Measurements from ENCODE around the gene ACAD11. TPM values are rescaled to one million over a fixed set of nuclear protein-coding genes. Genes with fewer than 3 reads are reported as not detected.
"Not testable (repeated sequence)": the region's sequence is repeated elsewhere in the genome, so short reads cannot be mapped to it uniquely, and the experiment has no call there.

ACAD11 gene
- total RNA-seq, 1 experiment from 2014 or later, result 15.4 TPM

DNA sequence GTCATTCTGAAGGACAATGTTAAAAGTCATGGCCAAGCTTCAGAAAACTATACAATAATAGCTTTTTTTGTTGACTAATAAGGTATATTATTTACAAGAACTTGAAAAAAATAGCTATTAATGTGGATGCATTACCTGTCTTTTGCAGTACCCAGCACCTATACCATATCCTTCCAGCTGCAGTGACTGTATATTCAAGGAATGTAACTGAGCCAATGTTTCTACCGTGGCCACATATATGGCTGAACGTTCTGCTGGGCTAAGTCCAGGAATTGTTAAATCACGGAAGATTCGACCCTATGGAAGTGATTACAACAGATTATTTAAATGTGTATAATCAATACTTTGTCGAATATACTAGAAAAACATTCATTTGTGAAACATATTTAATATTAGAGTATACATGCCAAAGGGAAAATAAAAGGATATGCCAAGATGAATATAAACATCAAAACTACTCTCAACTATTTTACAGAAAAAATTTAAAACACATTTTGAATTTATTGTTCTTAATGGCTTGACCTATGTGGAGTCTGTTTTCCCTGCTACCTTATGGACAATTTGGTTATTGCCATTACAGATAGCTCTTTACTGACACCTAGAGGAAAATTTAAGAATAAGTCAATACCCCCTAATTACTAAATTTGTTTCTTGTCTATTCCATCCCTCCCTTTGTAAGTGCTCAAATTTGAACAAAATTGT, 17.6 kb downstream of the ACAD11 start:
- in situ Hi-C loops (cut with HindIII; ENCODE audit: low pct_unique_long_range_greater_than_20kb, low sequenced_read_pairs), result no loop called here
- DNase-seq (ENCODE audit: low read depth, low spot score), result no peak
- CTCF ChIA-PET, result interaction anchor here (0.6 to 2.7 kb wide), 5 partner anchors 17 to 109 kb away, joined by 3 to 13 read pairs (median 8); partner anchors contain the start of gene ACAD11

DNA sequence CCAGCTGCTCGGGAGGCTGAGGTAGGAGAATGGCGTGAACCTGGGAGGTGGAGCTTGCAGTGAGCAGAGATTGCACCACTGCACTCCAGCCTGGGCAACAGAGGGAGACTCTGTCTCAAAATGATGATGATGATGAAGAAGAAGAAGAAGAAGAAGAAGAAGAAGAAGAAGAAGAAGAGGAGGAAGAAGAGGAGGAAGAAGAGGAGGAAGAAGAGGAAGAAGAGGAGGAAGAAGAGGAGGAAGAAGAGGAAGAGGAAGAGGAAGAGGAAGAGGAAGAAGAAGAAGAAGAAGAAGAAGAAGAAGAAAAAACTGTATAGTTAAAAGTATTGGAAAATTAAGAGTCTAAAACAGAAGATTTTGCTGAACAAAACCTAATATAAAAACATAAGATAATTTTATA, 18.2 kb downstream of the ACAD11 start:
- in situ Hi-C loops (cut with HindIII; ENCODE audit: low pct_unique_long_range_greater_than_20kb, low sequenced_read_pairs); DNase-seq (ENCODE audit: low read depth, low spot score); H3K9me3 ChIP-seq (ENCODE audit: control insufficient read depth, insufficient read depth, low read depth, low read length); POLR2A ChIA-PET; ATAC-seq; H3K4me1 ChIP-seq (ENCODE audit: control insufficient read depth, insufficient read depth, low read length); H3K36me3 ChIP-seq (ENCODE audit: control insufficient read depth, insufficient read depth, low read length); H3K27me3 ChIP-seq (ENCODE audit: control insufficient read depth, insufficient read depth, low read length); H3K4me3 ChIP-seq (ENCODE audit: low read depth in 2 of 2, low read length in 2 of 2); BruUV-seq (replicated peaks); H3K27ac ChIP-seq (ENCODE audit: low read length): not testable (repeated sequence)
- CTCF ChIA-PET, result interaction anchor here (0.7 to 2.7 kb wide), 3 partner anchors 105 to 1151 kb away, joined by 4 to 13 read pairs (median 5); no protein-coding TSS in a partner anchor
- intact Hi-C loops (cut with micrococcal nuclease; ENCODE audit: unreplicated experiment), result loop anchor here (2.0 kb wide), 1 partner anchor 289 kb away; no protein-coding TSS in a partner anchor

More for the DNA sequence above, 17.6 kb downstream of the ACAD11 start:
- H3K36me3 ChIP-seq (ENCODE audit: control insufficient read depth, insufficient read depth, low read length), result no peaks in the 10 kb centered on the region; the same call in 1 of the 2 replicates
- no peak overlapping the region for H3K27ac ChIP-seq (ENCODE audit: low read length)
- ATAC-seq, result peak; percentile 82
- H3K9me3 ChIP-seq (ENCODE audit: control insufficient read depth, insufficient read depth, low read depth, low read length), result no peaks in the 10 kb centered on the region
- intact Hi-C loops (cut with micrococcal nuclease; ENCODE audit: unreplicated experiment), result loop anchor here (1.0 to 2.0 kb wide), 2 partner anchors 106 to 289 kb away; no protein-coding TSS in a partner anchor
- H3K27me3 ChIP-seq (ENCODE audit: control insufficient read depth, insufficient read depth, low read length), result no peaks in the 10 kb centered on the region
- peaks cover 2% of the 10 kb centered on the region; the same call in 1 of the 2 replicates for H3K4me1 ChIP-seq (ENCODE audit: control insufficient read depth, insufficient read depth, low read length)
- TF ChIP-seq TCF7L2 (IDR thresholded peaks at IDR 0.05; ENCODE audit: low read depth, low read length) (no peak), POLR2AphosphoS5 (IDR thresholded peaks at IDR 0.05; ENCODE audit: low read depth, low read length) (no peak), SIN3A (IDR thresholded peaks at IDR 0.05; ENCODE audit: borderline replicate concordance, insufficient read depth, low read depth, low read length) (no peak), CTCF (IDR thresholded peaks at IDR 0.05) (peak; percentile 80; the same call in 1 of the 2 replicates), REST (IDR thresholded peaks at IDR 0.05; ENCODE audit: insufficient read depth in 1 of 2, low read depth in 2 of 2, low read length in 1 of 2) (no peak)
- H3K4me3 ChIP-seq (ENCODE audit: low read depth in 2 of 2, low read length in 2 of 2), result no peak overlapping the region
- BruUV-seq (replicated peaks), result no TSS peak
- POLR2A ChIA-PET, result no interaction called here

GRCh38 chr3:132638706-132639105, 20.9 kb downstream of the ACAD11 start:
- ChIA-PET POLR2A (no interaction called here), CTCF (interaction anchor here (0.6 kb wide), 1 partner anchor 42 kb away, joined by 3 read pairs; the partner anchor contains the start of gene ACKR4)
- no peak for TF ChIP-seq REST (IDR thresholded peaks at IDR 0.05; ENCODE audit: insufficient read depth in 1 of 2, low read depth in 2 of 2, low read length in 1 of 2)
- TF ChIP-seq SIN3A (IDR thresholded peaks at IDR 0.05; ENCODE audit: borderline replicate concordance, insufficient read depth, low read depth, low read length), result no peak
- TF ChIP-seq TCF7L2 (IDR thresholded peaks at IDR 0.05; ENCODE audit: low read depth, low read length), result no peak
- TF ChIP-seq CTCF (IDR thresholded peaks at IDR 0.05), result no peak
- TF ChIP-seq POLR2AphosphoS5 (IDR thresholded peaks at IDR 0.05; ENCODE audit: low read depth, low read length), result no peak
- in situ Hi-C loops (cut with HindIII; ENCODE audit: low pct_unique_long_range_greater_than_20kb, low sequenced_read_pairs) (no loop called here), intact Hi-C loops (cut with micrococcal nuclease; ENCODE audit: unreplicated experiment) (no loop called here)
- DNase-seq (ENCODE audit: low read depth, low spot score) (no peak), ATAC-seq (no peak)
- Histone ChIP-seq H3K27me3 (ENCODE audit: control insufficient read depth, insufficient read depth, low read length) (no peaks in the 10 kb centered on the region), H3K9me3 (ENCODE audit: control insufficient read depth, insufficient read depth, low read depth, low read length) (no peaks in the 10 kb centered on the region), H3K27ac (ENCODE audit: low read length) (no peak overlapping the region), H3K36me3 (ENCODE audit: control insufficient read depth, insufficient read depth, low read length) (no peaks in the 10 kb centered on the region; the same call in 1 of the 2 replicates), H3K4me1 (ENCODE audit: control insufficient read depth, insufficient read depth, low read length) (no peaks in the 10 kb centered on the region), H3K4me3 (ENCODE audit: low read depth in 2 of 2, low read length in 2 of 2) (no peak overlapping the region)
- no TSS peak for BruUV-seq (replicated peaks)
